ENCODE results near the gene CMTM3. TPM values are rescaled to one million over a fixed set of nuclear protein-coding genes. Genes with fewer than 3 reads are reported as not detected.

CMTM3 gene
- polyA plus RNA-seq, 1 experiment: 33.5 TPM

GRCh38 chr16:66634527-66635196, 30.2 kb downstream of the CMTM3 start:
- H3K9me3 ChIP-seq (ENCODE audit: control insufficient read depth, insufficient read depth, low read length): no peaks in the 10 kb centered on the region
- H3K27ac ChIP-seq (ENCODE audit: low read depth, low read length): no peak overlapping the region
- TF ChIP-seq, protein P1, sequence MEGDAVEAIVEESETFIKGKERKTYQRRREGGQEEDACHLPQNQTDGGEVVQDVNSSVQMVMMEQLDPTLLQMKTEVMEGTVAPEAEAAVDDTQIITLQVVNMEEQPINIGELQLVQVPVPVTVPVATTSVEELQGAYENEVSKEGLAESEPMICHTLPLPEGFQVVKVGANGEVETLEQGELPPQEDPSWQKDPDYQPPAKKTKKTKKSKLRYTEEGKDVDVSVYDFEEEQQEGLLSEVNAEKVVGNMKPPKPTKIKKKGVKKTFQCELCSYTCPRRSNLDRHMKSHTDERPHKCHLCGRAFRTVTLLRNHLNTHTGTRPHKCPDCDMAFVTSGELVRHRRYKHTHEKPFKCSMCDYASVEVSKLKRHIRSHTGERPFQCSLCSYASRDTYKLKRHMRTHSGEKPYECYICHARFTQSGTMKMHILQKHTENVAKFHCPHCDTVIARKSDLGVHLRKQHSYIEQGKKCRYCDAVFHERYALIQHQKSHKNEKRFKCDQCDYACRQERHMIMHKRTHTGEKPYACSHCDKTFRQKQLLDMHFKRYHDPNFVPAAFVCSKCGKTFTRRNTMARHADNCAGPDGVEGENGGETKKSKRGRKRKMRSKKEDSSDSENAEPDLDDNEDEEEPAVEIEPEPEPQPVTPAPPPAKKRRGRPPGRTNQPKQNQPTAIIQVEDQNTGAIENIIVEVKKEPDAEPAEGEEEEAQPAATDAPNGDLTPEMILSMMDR (IDR thresholded peaks at IDR 0.05; ENCODE audit: low read depth, low read length): no peak
- ChIA-PET POLR2A (interaction anchor here (0.9 kb wide), 1 partner anchor 16 kb away, joined by 3 read pairs; no protein-coding TSS in a partner anchor), CTCF (interaction anchor here (1.3 to 2.6 kb wide), 4 partner anchors 16 to 94 kb away, joined by 4 to 33 read pairs (median 9); no protein-coding TSS in a partner anchor)
- no peak overlapping the region for H3K4me3 ChIP-seq (ENCODE audit: low read depth, low read length)
- no peaks in the 10 kb centered on the region for H3K27me3 ChIP-seq (ENCODE audit: control insufficient read depth, insufficient read depth, low read length)
- no peak for DNase-seq (ENCODE audit: low read depth, low spot score)

GRCh38 chr16:66635406-66635805, 30.9 kb downstream of the CMTM3 start:
- Histone ChIP-seq H3K4me3 (ENCODE audit: low read depth, low read length) (no peak overlapping the region), H3K9me3 (ENCODE audit: control insufficient read depth, insufficient read depth, low read length) (no peaks in the 10 kb centered on the region), H3K27me3 (ENCODE audit: control insufficient read depth, insufficient read depth, low read length) (no peaks in the 10 kb centered on the region), H3K27ac (ENCODE audit: low read depth, low read length) (no peak overlapping the region)
- TF ChIP-seq, protein P1 (IDR thresholded peaks at IDR 0.05; ENCODE audit: low read depth, low read length): no peak
- no peak for DNase-seq (ENCODE audit: low read depth, low spot score)
- ChIA-PET CTCF (interaction anchor here (0.6 to 2.6 kb wide), 4 partner anchors 16 to 195 kb away, joined by 3 to 33 read pairs (median 5); partner anchors contain the start of gene NAE1), POLR2A (interaction anchor here (0.9 kb wide), 1 partner anchor 15 kb away, joined by 3 read pairs; no protein-coding TSS in a partner anchor)

GRCh38 chr16:66636199-66636598, 31.7 kb downstream of the CMTM3 start:
- Histone ChIP-seq H3K27ac (ENCODE audit: low read depth, low read length) (no peak overlapping the region), H3K4me3 (ENCODE audit: low read depth, low read length) (no peak overlapping the region), H3K27me3 (ENCODE audit: control insufficient read depth, insufficient read depth, low read length) (no peaks in the 10 kb centered on the region), H3K9me3 (ENCODE audit: control insufficient read depth, insufficient read depth, low read length) (no peaks in the 10 kb centered on the region)
- ChIA-PET POLR2A (no interaction called here), CTCF (interaction anchor here (1.7 to 2.6 kb wide), 2 partner anchors 15 to 26 kb away, joined by 6 to 33 read pairs; no protein-coding TSS in a partner anchor)
- no peak for DNase-seq (ENCODE audit: low read depth, low spot score)
- TF ChIP-seq, protein P1 (IDR thresholded peaks at IDR 0.05; ENCODE audit: low read depth, low read length): no peak

DNA sequence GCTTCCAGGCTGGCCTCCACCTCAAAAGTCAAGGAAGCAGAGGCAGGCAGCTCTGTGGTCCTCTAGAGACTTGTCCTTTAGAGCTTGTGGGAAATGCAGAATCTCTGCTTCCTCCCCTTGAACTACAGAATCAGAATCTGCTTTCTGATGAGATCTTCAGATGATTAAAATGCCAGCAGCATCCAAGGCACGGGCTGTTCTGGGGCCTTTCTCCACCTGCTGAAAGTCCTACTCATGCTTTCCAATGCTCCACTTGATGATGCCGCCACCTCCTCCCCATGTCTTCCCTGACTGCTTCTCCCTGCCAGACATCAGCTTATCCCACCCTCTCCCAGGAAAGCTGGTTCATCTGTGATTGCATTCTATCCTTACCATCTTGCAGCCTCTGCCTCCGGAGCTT, 33.3 kb downstream of the CMTM3 start:
- TF ChIP-seq, protein P1 (IDR thresholded peaks at IDR 0.05; ENCODE audit: low read depth, low read length): no peak
- Histone ChIP-seq H3K9me3 (ENCODE audit: control insufficient read depth, insufficient read depth, low read length) (no peaks in the 10 kb centered on the region), H3K27ac (ENCODE audit: low read depth, low read length) (no peak overlapping the region), H3K4me3 (ENCODE audit: low read depth, low read length) (no peak overlapping the region), H3K27me3 (ENCODE audit: control insufficient read depth, insufficient read depth, low read length) (no peaks in the 10 kb centered on the region)
- DNase-seq (ENCODE audit: low read depth, low spot score): no peak
- CTCF ChIA-PET: interaction anchor here (4.4 kb wide), 1 partner anchor 13 kb away, joined by 49 read pairs; no protein-coding TSS in a partner anchor
- POLR2A ChIA-PET: no interaction called here

All from AG04450 (cell line).